Kidney epithelial cell (primary cell): Measurements from ENCODE around the gene DMXL1. TPM values are rescaled to one million over a fixed set of nuclear protein-coding genes. Genes with fewer than 3 reads are reported as not detected.
"Not testable (repeated sequence)": the region's sequence is repeated elsewhere in the genome, so short reads cannot be mapped to it uniquely, and the experiment has no call there.

ENCODE experiments used
- DNase-seq: peaks from one replicate; pipeline ENCODE4 v3.0.0-alpha.2; 2010; ENCODE audit warnings: low read depth
- H3K27me3 ChIP-seq: 2 replicates; pipeline ENCODE4 v1.6.0; 2011; ENCODE audit warnings: low read length; ENCODE audit not compliant: control insufficient read depth, insufficient read depth
- H3K36me3 ChIP-seq: 2 replicates; pipeline ENCODE4 v1.5.1; 2011; ENCODE audit warnings: low read length; ENCODE audit not compliant: control insufficient read depth, insufficient read depth
- H3K4me3 ChIP-seq: 2 replicates; pipeline ENCODE4 v1.5.1; 2011; ENCODE audit warnings: low read depth, mild to moderate bottlenecking, control low read depth, low read length
- CTCF ChIP-seq: IDR thresholded peaks from 2 replicates; pipeline ENCODE4 v1.5.1; 2011; ENCODE audit warnings: mild to moderate bottlenecking, moderate library complexity, low read length, control low read depth, inconsistent platforms; ENCODE audit not compliant: insufficient read depth, poor library complexity, severe bottlenecking
- total RNA-seq: library from RNA; depleted of rRNA; stranded (reverse); fragments of >200 nt; gene quantifications from 2 replicates; pipeline ENCODE4 v1.2.3, GENCODE V29; 2015

The DMXL1 gene
- total RNA-seq, 1 donor from 2014 or later, result 20.8 TPM

GRCh38 chr5:119123280-119123679 is 52.4 kb downstream of the DMXL1 start:
- TF ChIP-seq CTCF, result no peak
- H3K27me3 ChIP-seq, result no peaks in the 10 kb centered on the region
- DNase-seq, result no peak
- H3K36me3 ChIP-seq, result no peaks in the 10 kb centered on the region
- H3K4me3 ChIP-seq, result no peak overlapping the region

- Histone ChIP-seq H3K36me3 (no peaks in the 10 kb centered on the region), H3K4me3 (no peak overlapping the region), H3K27me3 (no peaks in the 10 kb centered on the region)
- no peak for DNase-seq
- no peak for TF ChIP-seq CTCF
Measured at GRCh38 chr5:119129770-119130169, 58.9 kb downstream of the DMXL1 start.

GRCh38 chr5:119131530-119132304 is 60.8 kb downstream of the DMXL1 start:
- no peak for DNase-seq
- no peak overlapping the region for H3K4me3 ChIP-seq
- H3K36me3 ChIP-seq, result peaks cover under 1% of the 10 kb centered on the region
- no peaks in the 10 kb centered on the region for H3K27me3 ChIP-seq
- no peak for TF ChIP-seq CTCF

GRCh38 chr5:119135743-119136142 is 64.9 kb downstream of the DMXL1 start:
- DNase-seq, H3K36me3 ChIP-seq, H3K4me3 ChIP-seq, H3K27me3 ChIP-seq: not testable (repeated sequence)

GRCh38 chr5:119136666-119137318 is 65.9 kb downstream of the DMXL1 start:
- no peak for TF ChIP-seq CTCF
- Histone ChIP-seq H3K27me3 (no peaks in the 10 kb centered on the region), H3K4me3 (no peak overlapping the region), H3K36me3 (peaks cover 2% of the 10 kb centered on the region)
- DNase-seq, result no peak

GRCh38 chr5:119153629-119154028 is 82.7 kb downstream of the DMXL1 start:
- Histone ChIP-seq H3K27me3 (no peaks in the 10 kb centered on the region), H3K4me3 (no peak overlapping the region), H3K36me3 (peaks cover 1% of the 10 kb centered on the region)
- TF ChIP-seq CTCF, result no peak
- DNase-seq, result no peak
